BE2C (cell line): ENCODE data around the gene SH3RF3.

Experiments used
- DNase-seq: peaks from one replicate; pipeline ENCODE4 v3.0.0-alpha.2; 2020
- H3K27me3 ChIP-seq: fragments of 250-450 bp; sonication (Bioruptor Pico); 2 replicates; pipeline ENCODE4 v1.5.1; 2020; ENCODE audit warnings: mild to moderate bottlenecking
- H3K36me3 ChIP-seq: fragments of 250-450 bp; sonication (Bioruptor Pico); 2 replicates; pipeline ENCODE4 v1.5.1; 2020; ENCODE audit warnings: mild to moderate bottlenecking
- H3K4me1 ChIP-seq: fragments of 250-450 bp; sonication (Bioruptor Pico); 2 replicates; pipeline ENCODE4 v1.5.1; 2020
- H3K4me3 ChIP-seq: 2 replicates; pipeline ENCODE4 v1.5.1; 2011; ENCODE audit warnings: low read depth, low read length
- H3K9me3 ChIP-seq: fragments of 250-450 bp; sonication (Bioruptor Pico); 2 replicates; pipeline ENCODE4 v1.5.1; 2020
- TF ChIP-seq, protein P1 (sequence below): IDR thresholded peaks from 2 replicates; pipeline ENCODE4 v1.5.1; 2012; ENCODE audit warnings: mild to moderate bottlenecking, low read depth, low read length

Gene SH3RF3

DNA sequence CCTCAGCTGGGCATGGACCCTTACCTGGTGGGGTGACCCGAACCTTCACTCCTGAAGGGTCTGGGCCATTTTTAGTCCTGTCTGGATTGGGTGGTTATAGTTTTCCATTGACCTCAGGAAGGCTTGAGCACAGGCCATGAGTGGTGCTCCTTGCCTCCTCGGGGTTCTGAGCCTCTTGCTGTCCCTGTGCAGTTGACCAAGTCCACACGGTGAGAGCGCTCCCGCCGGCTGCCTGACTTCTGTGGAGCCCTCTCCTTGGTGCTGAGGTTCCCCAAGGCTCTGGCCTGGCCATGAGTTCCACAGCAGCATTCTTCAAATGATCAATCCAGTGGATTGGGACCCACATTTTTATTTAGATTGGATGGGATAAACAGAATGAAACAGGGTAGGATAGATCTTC, 325.3 kb downstream of the SH3RF3 start:
- DNase-seq = no peak
- Histone ChIP-seq H3K27me3 (no peaks in the 10 kb centered on the region), H3K4me1 (no peaks in the 10 kb centered on the region), H3K36me3 (no peaks in the 10 kb centered on the region), H3K4me3 (no peak overlapping the region), H3K9me3 (no peaks in the 10 kb centered on the region)
- TF ChIP-seq, protein P1, sequence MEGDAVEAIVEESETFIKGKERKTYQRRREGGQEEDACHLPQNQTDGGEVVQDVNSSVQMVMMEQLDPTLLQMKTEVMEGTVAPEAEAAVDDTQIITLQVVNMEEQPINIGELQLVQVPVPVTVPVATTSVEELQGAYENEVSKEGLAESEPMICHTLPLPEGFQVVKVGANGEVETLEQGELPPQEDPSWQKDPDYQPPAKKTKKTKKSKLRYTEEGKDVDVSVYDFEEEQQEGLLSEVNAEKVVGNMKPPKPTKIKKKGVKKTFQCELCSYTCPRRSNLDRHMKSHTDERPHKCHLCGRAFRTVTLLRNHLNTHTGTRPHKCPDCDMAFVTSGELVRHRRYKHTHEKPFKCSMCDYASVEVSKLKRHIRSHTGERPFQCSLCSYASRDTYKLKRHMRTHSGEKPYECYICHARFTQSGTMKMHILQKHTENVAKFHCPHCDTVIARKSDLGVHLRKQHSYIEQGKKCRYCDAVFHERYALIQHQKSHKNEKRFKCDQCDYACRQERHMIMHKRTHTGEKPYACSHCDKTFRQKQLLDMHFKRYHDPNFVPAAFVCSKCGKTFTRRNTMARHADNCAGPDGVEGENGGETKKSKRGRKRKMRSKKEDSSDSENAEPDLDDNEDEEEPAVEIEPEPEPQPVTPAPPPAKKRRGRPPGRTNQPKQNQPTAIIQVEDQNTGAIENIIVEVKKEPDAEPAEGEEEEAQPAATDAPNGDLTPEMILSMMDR = no peak

DNA sequence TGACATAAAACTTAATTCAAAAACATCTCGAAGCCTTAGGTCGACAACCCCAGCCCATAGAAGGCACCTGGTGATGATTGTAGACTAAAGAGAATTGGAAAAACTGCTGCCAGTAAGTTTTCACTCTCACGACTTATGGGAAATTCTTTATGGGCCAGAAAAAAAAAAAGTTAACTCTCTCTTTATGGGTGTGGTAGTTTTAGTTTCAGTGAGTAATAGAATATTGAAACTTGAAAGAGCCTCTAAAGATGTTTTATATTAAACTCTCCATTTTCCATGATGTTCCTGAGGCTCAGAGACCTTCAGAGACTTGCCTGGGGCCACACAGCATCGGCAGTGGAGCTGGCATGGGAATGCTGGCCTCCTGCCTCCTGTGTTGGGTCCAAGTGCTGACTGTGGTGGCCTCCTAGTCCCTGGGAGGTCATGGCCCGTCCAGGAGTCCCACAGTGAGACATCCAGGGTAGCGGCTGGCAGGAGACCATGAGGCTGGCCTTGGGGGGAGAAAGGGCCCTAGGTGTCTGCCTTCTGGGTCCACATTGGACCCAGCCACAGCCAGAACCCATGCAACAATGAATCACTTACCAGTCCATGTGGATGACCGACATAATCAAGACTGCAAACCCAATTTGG, 325.9 kb downstream of the SH3RF3 start:
- TF ChIP-seq, protein P1 = no peak
- no peaks in the 10 kb centered on the region for H3K36me3 ChIP-seq
- no peaks in the 10 kb centered on the region for H3K27me3 ChIP-seq
- no peaks in the 10 kb centered on the region for H3K9me3 ChIP-seq
- no peaks in the 10 kb centered on the region for H3K4me1 ChIP-seq
- no peak overlapping the region for H3K4me3 ChIP-seq
- DNase-seq = no peak

DNA sequence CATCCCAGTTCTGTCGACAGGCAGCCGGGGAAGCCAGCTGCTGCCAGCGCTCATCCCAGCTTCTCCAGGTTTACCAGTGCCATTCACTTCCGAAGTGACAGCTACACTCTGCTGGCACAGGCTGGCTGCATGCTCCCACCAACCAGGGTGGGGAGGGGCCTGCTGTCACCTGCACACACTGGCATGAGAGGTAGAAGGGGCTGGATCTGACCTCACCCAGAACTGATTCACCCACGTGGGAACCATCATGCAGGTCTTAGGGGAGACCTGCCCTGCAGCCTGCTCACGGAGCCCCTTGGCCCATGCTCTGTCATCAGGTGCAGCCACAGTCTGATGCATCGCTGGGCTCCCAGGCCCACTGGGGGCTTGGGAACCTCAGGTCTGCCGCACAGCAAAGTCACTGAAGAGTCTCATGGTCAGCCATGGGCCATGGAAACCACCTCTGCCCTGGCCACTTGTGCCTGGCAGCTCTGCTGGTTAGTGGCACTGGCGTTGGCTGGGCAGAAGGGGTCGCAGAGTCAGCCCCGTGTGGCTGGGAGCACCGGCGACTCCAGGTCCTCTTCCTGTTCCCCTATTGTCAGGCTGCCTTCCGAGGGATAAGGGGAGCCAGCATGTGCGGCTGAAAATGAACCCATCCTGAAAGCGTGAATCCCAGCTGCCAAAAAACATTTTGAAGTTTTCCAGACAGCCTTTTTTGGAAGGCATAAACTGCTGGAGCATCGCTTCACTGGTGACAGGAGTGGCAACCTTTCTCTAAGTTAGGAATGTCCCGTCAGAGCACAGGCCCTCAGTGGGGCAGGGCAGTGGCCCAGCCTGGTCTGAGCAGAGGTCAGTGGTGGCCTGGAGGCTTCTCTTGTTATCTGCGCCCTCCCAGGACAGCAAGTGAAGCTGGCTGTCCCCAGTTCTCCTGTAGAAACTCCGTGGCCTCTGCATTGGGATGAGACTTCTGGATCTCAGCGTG, 327.0 kb downstream of the SH3RF3 start:
- Histone ChIP-seq H3K27me3 (no peaks in the 10 kb centered on the region), H3K36me3 (no peaks in the 10 kb centered on the region), H3K4me1 (no peaks in the 10 kb centered on the region), H3K9me3 (no peaks in the 10 kb centered on the region), H3K4me3 (no peak overlapping the region)
- no peak for DNase-seq
- TF ChIP-seq, protein P1 = no peak

DNA sequence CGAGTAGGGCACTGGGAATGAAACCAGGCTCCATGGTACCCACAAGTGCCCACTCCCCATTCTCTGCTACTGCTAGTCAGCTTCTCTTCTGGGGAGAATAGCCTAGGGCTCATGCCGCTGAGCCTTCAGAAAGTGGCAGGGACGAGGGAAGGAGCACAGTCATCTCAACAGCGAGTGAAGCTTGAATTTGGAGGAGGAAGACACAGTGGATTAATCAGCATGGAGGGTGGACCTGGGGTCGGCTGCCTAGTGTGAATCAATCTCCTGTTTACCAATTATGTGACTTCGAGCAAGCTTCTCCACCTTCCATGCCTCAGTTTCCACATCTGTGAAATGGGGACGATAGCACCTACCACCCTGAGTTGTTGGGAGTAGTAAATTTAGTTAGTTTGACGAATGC, 327.8 kb downstream of the SH3RF3 start:
- Histone ChIP-seq H3K27me3 (no peaks in the 10 kb centered on the region), H3K9me3 (no peaks in the 10 kb centered on the region), H3K36me3 (no peaks in the 10 kb centered on the region), H3K4me1 (no peaks in the 10 kb centered on the region), H3K4me3 (no peak overlapping the region)
- TF ChIP-seq, protein P1 = no peak
- DNase-seq = no peak

DNA sequence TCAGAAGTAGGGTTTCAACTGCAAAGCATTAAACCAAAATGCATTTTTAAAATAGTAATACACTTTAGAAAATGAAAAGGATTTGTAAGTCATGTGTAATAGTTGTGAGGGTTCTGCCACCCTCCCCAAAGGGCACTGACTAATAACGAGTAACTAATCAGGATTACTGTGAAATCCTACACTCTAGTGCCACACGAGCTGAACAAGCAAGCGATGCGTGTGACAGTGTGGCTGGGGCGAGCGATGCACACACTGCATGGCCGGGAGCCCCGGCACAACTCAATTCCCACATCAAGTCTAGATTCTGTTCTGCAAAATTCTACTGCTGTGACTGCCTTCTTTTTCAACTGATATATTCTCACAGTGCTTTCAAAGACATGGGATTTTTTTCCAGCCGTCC, 328.4 kb downstream of the SH3RF3 start:
- no peaks in the 10 kb centered on the region for H3K36me3 ChIP-seq
- DNase-seq = no peak
- no peak overlapping the region for H3K4me3 ChIP-seq
- H3K4me1 ChIP-seq = no peaks in the 10 kb centered on the region
- TF ChIP-seq, protein P1 = no peak
- H3K9me3 ChIP-seq = no peaks in the 10 kb centered on the region
- no peaks in the 10 kb centered on the region for H3K27me3 ChIP-seq

DNA sequence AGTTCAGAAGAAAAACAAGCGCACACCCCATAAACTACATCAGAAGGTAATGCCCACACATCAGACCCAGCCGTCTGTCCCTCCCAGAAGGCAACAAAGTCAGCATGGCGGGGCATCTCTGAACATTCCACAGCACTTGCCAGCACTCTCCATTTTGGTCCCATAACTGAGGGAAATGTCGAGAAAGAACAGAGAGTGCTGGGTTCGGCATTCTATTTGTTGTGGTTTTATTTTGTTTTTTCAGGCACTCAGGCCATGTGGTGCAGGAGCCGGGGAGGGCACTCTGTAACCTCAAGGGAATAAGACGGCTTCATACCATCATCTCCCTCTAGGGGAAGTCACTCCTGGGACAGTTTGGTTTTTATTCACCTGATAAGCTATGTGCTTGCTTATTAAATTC, 328.8 kb downstream of the SH3RF3 start:
- no peaks in the 10 kb centered on the region for H3K27me3 ChIP-seq
- TF ChIP-seq, protein P1 = no peak
- H3K4me3 ChIP-seq = no peak overlapping the region
- no peaks in the 10 kb centered on the region for H3K9me3 ChIP-seq
- no peaks in the 10 kb centered on the region for H3K4me1 ChIP-seq
- no peaks in the 10 kb centered on the region for H3K36me3 ChIP-seq
- DNase-seq = no peak
